ENCODE data around the gene JAK2. TPM values are rescaled to one million over a fixed set of nuclear protein-coding genes. Genes with fewer than 3 reads are reported as not detected.

JAK2 gene
- total and polyA plus RNA-seq, 9 of the 15 experiments (the other 6 are each of a cell fraction or from before 2014, with no cell fraction given) = 4.7 to 23.4 (median 15.3) TPM

DNA sequence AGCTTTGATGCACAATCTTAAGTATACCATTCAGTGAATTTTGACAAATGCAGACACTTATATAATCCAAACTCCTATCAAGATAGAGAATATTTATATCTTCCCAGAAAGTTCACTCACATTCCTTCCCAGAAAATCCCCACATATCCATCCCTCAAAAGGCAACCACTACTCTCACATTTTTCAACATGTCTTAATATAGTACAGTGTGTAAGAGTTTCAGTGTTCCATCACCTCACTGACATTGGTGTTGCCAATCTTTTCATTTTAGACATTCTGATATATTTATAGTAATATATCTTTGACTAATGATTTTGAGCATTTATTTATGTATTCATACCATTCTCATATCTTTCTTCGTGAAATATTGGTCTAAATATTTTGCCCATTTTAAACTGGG, 38.1 kb upstream of the JAK2 start:
- Histone ChIP-seq H3K9ac (ENCODE audit: insufficient read depth in 1 of 2, low read depth in 2 of 2, low read length in 2 of 2) (no peak overlapping the region), H3K79me2 (ENCODE audit: control insufficient read depth, insufficient read depth, low read length) (no peaks in the 10 kb centered on the region), H3K4me3 (no peak overlapping the region), H3K9me3 (replicated peaks; ENCODE audit: control insufficient read depth, insufficient read depth, low read depth, low read length) (no peaks in the 10 kb centered on the region), H3K27me3 (ENCODE audit: control insufficient read depth in 2 of 2, insufficient read depth in 2 of 2, low read length in 2 of 2) (no peaks in the 10 kb centered on the region), H3K4me2 (ENCODE audit: insufficient read depth, low read length) (no peak overlapping the region), H4K20me1 (replicated peaks; ENCODE audit: control insufficient read depth, insufficient read depth, low read length) (no peaks in the 10 kb centered on the region), H3K9me1 (ENCODE audit: control insufficient read depth, insufficient read depth, low read length) (no peaks in the 10 kb centered on the region), H3K36me3 (ENCODE audit: control insufficient read depth, insufficient read depth, low read length) (no peaks in the 10 kb centered on the region), H3K4me1 (replicated peaks in 1 of 2; ENCODE audit: control insufficient read depth in 2 of 2, insufficient read depth in 2 of 2, low read length in 2 of 2) (no peaks in the 10 kb centered on the region; a peak in 1 of 5 replicates), H3K27ac (ENCODE audit: extremely low read depth, low read depth, low read length) (no peak overlapping the region), H2AFZ (ENCODE audit: low read depth, low read length) (no peak overlapping the region)
- 41% methylated on average over 1 of the region's 1 CpG for WGBS (ENCODE audit: insufficient coverage, low coverage, missing lambda C conversion rate)
- BruUV-seq (replicated peaks) = no TSS peak
- ChIA-PET CTCF (ENCODE audit: low intra/inter-chr PET ratio) (no interaction called here), POLR2A (interaction anchor here (0.6 kb wide), 2 partner anchors 23 to 258 kb away, joined by 3 read pairs; no protein-coding TSS in a partner anchor)
- ATAC-seq = no peak
- in situ Hi-C loops (cut with MboI) = no loop called here
- no peak for DNase-seq (ENCODE audit: extremely low read depth in 1 of 4, low spot score in 3 of 4)
- TF ChIP-seq GATA2 (CRISPR knock-in tag; IDR thresholded peaks at IDR 0.05) (no peak), ZNF384 (IDR thresholded peaks at IDR 0.05; ENCODE audit: low read depth, low read length) (no peak), KLF1 (tag; IDR thresholded peaks at IDR 0.05) (no peak), DACH1 (IDR thresholded peaks at IDR 0.05; ENCODE audit: partially characterized antibody) (no peak), ZKSCAN8 (CRISPR knock-in tag; IDR thresholded peaks at IDR 0.05) (no peak), SUPT5H (IDR thresholded peaks at IDR 0.05) (no peak), GTF2A2 (tag; IDR thresholded peaks at IDR 0.05) (no peak), SMC3 (conservative IDR thresholded peaks at IDR 0.05; ENCODE audit: insufficient read depth, low read depth, low read length) (no peak), NFATC3 (IDR thresholded peaks at IDR 0.05) (no peak), RBM17 (IDR thresholded peaks at IDR 0.05; ENCODE audit: borderline replicate concordance, low read depth, low read length) (no peak)
- TF ChIP-seq, protein P1, sequence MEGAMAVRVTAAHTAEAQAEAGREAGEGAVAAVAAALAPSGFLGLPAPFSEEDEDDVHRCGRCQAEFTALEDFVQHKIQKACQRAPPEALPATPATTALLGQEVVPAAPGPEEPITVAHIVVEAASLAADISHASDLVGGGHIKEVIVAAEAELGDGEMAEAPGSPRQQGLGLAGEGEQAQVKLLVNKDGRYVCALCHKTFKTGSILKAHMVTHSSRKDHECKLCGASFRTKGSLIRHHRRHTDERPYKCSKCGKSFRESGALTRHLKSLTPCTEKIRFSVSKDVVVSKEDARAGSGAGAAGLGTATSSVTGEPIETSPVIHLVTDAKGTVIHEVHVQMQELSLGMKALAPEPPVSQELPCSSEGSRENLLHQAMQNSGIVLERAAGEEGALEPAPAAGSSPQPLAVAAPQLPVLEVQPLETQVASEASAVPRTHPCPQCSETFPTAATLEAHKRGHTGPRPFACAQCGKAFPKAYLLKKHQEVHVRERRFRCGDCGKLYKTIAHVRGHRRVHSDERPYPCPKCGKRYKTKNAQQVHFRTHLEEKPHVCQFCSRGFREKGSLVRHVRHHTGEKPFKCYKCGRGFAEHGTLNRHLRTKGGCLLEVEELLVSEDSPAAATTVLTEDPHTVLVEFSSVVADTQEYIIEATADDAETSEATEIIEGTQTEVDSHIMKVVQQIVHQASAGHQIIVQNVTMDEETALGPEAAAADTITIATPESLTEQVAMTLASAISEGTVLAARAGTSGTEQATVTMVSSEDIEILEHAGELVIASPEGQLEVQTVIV (CRISPR knock-in tag; IDR thresholded peaks at IDR 0.05; ENCODE audit: borderline replicate concordance) = no peak
- TF ChIP-seq, protein P2, sequence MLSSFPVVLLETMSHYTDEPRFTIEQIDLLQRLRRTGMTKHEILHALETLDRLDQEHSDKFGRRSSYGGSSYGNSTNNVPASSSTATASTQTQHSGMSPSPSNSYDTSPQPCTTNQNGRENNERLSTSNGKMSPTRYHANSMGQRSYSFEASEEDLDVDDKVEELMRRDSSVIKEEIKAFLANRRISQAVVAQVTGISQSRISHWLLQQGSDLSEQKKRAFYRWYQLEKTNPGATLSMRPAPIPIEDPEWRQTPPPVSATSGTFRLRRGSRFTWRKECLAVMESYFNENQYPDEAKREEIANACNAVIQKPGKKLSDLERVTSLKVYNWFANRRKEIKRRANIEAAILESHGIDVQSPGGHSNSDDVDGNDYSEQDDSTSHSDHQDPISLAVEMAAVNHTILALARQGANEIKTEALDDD (IDR thresholded peaks at IDR 0.05) = no peak
- intact Hi-C loops (cut with micrococcal nuclease) = no loop called here
- no peak for FAIRE-seq
